Ishikawa (cell line): ENCODE measurements around the gene PGAP2.

ENCODE experiments used
- CREB1 ChIP-seq: IDR thresholded peaks from 2 replicates; pipeline ENCODE4 v1.6.1; 2012; ENCODE audit warnings: low read depth
- EP300 ChIP-seq: IDR thresholded peaks from 2 replicates; pipeline ENCODE4 v1.6.1; 2012; ENCODE audit warnings: borderline replicate concordance
- FOXM1 ChIP-seq: IDR thresholded peaks from 2 replicates; pipeline ENCODE4 v1.6.1; 2012; ENCODE audit warnings: low read depth, borderline replicate concordance
- NFIC ChIP-seq: IDR thresholded peaks from 2 replicates; pipeline ENCODE4 v1.6.1; 2012
- YY1 ChIP-seq: IDR thresholded peaks from 2 replicates; pipeline ENCODE4 v1.6.1; 2012; ENCODE audit warnings: low read depth
- TF ChIP-seq, protein P1 (sequence below): IDR thresholded peaks from 2 replicates; pipeline ENCODE4 v1.6.1; 2012; ENCODE audit warnings: low read depth, mild to moderate bottlenecking
- TF ChIP-seq, protein P2 (sequence below): IDR thresholded peaks from 2 replicates; pipeline ENCODE4 v1.6.1; 2012
- TF ChIP-seq, protein P3 (sequence below): IDR thresholded peaks from 2 replicates; pipeline ENCODE4 v1.6.1; 2012

DNA sequence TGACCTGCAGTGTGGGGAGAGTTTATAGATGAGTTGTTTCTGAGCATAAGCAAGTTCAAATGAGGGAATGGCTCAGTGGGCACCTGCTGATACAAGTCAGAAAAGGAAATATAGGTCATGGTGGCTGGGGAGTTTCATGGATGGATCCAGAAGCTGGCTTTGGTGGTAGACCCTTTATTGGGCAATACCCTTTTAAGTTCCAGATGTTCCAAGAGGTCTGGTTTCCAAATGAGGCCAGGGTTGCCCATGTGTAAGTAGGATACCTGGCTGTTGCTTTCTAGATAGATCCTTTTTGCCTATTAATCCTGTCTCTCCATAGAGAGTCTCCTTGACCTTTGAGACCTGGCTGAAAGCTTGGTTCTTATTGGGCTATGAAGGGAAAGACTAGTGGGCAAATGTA lies 49.3 kb downstream of the PGAP2 start:
- TF ChIP-seq, protein P1, sequence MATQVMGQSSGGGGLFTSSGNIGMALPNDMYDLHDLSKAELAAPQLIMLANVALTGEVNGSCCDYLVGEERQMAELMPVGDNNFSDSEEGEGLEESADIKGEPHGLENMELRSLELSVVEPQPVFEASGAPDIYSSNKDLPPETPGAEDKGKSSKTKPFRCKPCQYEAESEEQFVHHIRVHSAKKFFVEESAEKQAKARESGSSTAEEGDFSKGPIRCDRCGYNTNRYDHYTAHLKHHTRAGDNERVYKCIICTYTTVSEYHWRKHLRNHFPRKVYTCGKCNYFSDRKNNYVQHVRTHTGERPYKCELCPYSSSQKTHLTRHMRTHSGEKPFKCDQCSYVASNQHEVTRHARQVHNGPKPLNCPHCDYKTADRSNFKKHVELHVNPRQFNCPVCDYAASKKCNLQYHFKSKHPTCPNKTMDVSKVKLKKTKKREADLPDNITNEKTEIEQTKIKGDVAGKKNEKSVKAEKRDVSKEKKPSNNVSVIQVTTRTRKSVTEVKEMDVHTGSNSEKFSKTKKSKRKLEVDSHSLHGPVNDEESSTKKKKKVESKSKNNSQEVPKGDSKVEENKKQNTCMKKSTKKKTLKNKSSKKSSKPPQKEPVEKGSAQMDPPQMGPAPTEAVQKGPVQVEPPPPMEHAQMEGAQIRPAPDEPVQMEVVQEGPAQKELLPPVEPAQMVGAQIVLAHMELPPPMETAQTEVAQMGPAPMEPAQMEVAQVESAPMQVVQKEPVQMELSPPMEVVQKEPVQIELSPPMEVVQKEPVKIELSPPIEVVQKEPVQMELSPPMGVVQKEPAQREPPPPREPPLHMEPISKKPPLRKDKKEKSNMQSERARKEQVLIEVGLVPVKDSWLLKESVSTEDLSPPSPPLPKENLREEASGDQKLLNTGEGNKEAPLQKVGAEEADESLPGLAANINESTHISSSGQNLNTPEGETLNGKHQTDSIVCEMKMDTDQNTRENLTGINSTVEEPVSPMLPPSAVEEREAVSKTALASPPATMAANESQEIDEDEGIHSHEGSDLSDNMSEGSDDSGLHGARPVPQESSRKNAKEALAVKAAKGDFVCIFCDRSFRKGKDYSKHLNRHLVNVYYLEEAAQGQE, result no peak
- no peak for TF ChIP-seq NFIC
- TF ChIP-seq, protein P2, sequence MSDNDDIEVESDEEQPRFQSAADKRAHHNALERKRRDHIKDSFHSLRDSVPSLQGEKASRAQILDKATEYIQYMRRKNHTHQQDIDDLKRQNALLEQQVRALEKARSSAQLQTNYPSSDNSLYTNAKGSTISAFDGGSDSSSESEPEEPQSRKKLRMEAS, result no peak
- TF ChIP-seq YY1, result no peak
- TF ChIP-seq FOXM1, result no peak
- TF ChIP-seq, protein P3, sequence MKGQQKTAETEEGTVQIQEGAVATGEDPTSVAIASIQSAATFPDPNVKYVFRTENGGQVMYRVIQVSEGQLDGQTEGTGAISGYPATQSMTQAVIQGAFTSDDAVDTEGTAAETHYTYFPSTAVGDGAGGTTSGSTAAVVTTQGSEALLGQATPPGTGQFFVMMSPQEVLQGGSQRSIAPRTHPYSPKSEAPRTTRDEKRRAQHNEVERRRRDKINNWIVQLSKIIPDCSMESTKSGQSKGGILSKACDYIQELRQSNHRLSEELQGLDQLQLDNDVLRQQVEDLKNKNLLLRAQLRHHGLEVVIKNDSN, result no peak
- TF ChIP-seq EP300, result no peak
- TF ChIP-seq CREB1, result no peak
